ENCODE data around the gene CLEC4E. TPM values are rescaled to one million over a fixed set of nuclear protein-coding genes. Genes with fewer than 3 reads are reported as not detected.

The CLEC4E gene
- total RNA-seq, 1 donor from 2014 or later, result not detected

DNA sequence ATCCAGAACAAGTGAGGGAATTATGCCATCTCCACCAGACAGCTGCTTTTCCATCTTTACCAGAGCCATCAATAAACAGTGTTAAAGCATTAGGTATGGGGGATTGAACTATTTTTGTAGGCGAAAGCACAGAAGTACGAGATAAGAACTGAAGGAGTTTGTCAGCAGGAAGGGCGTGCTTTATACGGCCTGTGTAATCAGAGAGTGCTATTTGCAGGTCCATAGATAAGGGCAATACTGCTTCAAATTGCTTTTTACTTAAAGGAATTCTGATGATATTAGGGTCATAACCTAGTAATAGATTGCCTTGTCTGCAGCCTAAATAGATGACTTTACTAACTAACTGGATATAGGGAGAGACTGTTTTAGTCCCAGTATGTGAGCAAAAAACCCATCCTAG, 20.3 kb upstream of the CLEC4E start:
- Mint-ChIP-seq H3K4me1 (ENCODE audit: unreplicated experiment) (no peaks in the 10 kb centered on the region), H3K27ac (no peak overlapping the region), H3K9me3 (peaks cover 16% of the 10 kb centered on the region), H3K4me3 (no peak overlapping the region), H3K36me3 (no peaks in the 10 kb centered on the region), H3K27me3 (peaks cover 17% of the 10 kb centered on the region)
- TF ChIP-seq, protein P1, sequence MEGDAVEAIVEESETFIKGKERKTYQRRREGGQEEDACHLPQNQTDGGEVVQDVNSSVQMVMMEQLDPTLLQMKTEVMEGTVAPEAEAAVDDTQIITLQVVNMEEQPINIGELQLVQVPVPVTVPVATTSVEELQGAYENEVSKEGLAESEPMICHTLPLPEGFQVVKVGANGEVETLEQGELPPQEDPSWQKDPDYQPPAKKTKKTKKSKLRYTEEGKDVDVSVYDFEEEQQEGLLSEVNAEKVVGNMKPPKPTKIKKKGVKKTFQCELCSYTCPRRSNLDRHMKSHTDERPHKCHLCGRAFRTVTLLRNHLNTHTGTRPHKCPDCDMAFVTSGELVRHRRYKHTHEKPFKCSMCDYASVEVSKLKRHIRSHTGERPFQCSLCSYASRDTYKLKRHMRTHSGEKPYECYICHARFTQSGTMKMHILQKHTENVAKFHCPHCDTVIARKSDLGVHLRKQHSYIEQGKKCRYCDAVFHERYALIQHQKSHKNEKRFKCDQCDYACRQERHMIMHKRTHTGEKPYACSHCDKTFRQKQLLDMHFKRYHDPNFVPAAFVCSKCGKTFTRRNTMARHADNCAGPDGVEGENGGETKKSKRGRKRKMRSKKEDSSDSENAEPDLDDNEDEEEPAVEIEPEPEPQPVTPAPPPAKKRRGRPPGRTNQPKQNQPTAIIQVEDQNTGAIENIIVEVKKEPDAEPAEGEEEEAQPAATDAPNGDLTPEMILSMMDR (conservative IDR thresholded peaks at IDR 0.05), result no peak
- no peak for DNase-seq (ENCODE audit: extremely low spot score, unreplicated experiment)

DNA sequence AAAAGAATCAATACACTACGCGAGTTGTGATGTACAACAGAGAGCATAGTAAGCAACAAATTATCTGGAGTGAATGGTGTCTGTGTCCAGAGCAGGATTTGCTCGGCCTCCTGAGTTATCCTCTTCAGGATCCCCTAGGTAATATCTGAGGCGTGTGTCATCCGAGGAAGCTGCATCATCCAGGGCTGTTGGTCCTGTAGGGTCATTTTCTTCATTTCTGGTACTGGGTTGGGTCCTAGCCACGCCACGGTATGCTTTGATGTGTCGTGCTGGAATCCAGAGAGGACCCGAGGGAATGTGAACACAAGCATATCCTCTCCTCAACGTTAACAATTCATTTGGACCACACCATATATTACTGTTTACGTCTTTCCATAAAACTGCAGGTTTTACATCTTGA, 19.0 kb upstream of the CLEC4E start:
- TF ChIP-seq, protein P1 (conservative IDR thresholded peaks at IDR 0.05), result no peak
- Mint-ChIP-seq H3K27ac (peak overlapping the region; percentile 57), H3K36me3 (no peaks in the 10 kb centered on the region), H3K4me3 (no peak overlapping the region), H3K27me3 (peaks cover 9% of the 10 kb centered on the region), H3K9me3 (peaks cover 16% of the 10 kb centered on the region), H3K4me1 (ENCODE audit: unreplicated experiment) (no peaks in the 10 kb centered on the region)
- DNase-seq (ENCODE audit: extremely low spot score, unreplicated experiment), result no peak

DNA sequence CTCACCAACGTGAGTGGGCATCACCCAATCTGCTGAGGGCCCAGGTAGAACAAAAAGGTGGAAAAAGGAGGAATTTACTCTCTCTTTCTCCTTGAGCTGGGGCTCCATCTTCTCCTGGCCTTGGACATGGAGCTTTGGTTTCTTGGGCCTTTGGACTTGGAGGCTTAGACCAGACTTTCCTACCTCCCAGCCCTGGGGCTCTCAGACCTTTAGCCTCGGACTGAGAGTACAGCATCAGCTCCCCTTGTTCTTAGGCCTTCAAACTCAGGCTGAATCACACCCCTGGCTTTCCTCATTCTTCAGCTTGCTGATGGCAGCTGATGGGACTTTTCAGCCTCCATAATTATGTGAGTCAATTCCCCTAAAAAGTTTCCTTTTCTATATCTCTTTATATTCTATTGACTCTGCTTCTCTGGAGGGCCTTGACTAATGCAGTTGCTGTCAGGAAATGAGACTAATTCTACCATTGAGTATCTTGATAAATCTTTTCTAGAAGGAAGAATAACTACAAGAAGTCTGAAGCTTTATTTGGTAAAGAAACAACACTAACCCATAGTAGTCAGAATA, 15.9 kb upstream of the CLEC4E start:
- Mint-ChIP-seq H3K4me1 (ENCODE audit: unreplicated experiment) (no peaks in the 10 kb centered on the region), H3K27ac (peak overlapping the region; percentile 5), H3K9me3 (peaks cover 12% of the 10 kb centered on the region)

DNA sequence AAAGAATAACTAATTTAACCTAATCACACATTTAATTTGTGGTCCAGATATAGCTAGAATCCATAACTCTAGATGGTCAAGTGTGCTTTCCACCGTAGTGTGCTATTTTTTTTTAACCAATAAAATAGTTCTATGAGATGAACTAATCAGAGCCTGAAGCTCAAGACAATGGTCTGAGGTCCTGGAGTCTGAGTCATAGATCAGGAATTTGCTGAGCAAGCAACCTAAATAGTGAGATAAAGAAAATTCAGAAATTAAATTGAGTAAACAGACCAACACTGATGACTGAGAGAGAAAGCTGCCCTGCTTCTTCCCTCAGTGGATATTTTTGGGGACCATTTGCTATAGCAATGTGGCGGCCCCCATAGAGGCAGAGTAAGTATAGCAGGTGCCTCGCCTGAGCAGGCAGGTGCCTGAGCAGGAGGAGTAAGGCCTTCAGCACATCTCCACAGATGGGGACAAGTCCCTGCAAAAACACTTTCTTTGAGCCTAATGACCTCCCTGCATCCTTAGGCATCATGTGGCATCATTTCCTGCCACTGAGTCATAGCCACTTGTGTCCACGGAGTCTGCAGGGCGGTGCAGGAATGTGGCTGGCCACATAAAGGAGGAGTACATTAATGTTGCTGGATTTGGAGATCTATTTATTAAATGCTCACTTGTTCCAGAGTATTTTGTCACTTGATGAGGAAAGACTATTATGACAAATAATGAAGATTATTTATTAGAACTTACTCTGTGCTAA, 13.9 kb upstream of the CLEC4E start:
- Mint-ChIP-seq H3K36me3 (no peaks in the 10 kb centered on the region), H3K27ac (peak overlapping the region; percentile 65), H3K27me3 (peaks cover 6% of the 10 kb centered on the region), H3K4me3 (no peak overlapping the region), H3K4me1 (ENCODE audit: unreplicated experiment) (no peaks in the 10 kb centered on the region), H3K9me3 (no peaks in the 10 kb centered on the region)
- TF ChIP-seq, protein P1 (conservative IDR thresholded peaks at IDR 0.05), result no peak
- DNase-seq (ENCODE audit: extremely low spot score, unreplicated experiment), result no peak

More for the DNA sequence above, 15.9 kb upstream of the CLEC4E start:
- DNase-seq (ENCODE audit: extremely low spot score, unreplicated experiment), result no peak
- Mint-ChIP-seq H3K36me3 (no peaks in the 10 kb centered on the region), H3K27me3 (peaks cover 6% of the 10 kb centered on the region), H3K4me3 (no peak overlapping the region)
- TF ChIP-seq, protein P1 (conservative IDR thresholded peaks at IDR 0.05), result no peak

DNA sequence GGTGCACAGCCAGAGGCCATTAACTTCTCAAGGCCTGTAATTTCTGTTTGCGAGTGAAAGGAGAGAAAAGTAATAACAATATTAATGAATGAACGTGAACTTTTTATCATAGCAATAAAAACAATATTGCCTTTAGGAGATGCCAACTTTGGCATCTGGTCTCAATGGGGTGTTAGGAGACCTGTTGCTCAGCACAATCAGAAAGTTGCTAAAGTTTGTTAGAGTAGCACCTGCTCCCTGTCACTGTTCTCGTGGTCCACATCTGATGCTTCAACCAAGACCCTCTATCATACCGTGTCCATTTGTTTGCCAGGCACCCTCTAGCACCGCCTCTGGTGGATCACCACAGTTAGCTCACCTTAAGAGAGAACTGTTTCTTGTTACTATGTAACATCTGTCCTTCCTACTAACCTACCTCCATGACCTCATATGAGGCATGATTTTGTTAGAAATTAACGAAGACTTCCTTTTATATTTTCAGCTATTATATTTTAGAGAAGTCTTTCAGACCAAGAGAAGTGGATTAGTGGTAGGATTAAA, 12.5 kb upstream of the CLEC4E start:
- Mint-ChIP-seq H3K36me3 (no peaks in the 10 kb centered on the region), H3K27me3 (peaks cover 9% of the 10 kb centered on the region), H3K9me3 (peaks cover 4% of the 10 kb centered on the region), H3K27ac (no peak overlapping the region), H3K4me1 (ENCODE audit: unreplicated experiment) (no peaks in the 10 kb centered on the region), H3K4me3 (no peak overlapping the region)
- DNase-seq (ENCODE audit: extremely low spot score, unreplicated experiment), result no peak
- TF ChIP-seq, protein P1 (conservative IDR thresholded peaks at IDR 0.05), result no peak

All from type B pancreatic cell (in vitro differentiated cells).